ENCODE data around the gene MAGI2. TPM values are rescaled to one million over a fixed set of nuclear protein-coding genes. Genes with fewer than 3 reads are reported as not detected.

The MAGI2 gene
- total and polyA plus RNA-seq, 2 donors (not counting 3 experiments of a cell fraction or from before 2014, with no cell fraction given): 0.28 to 6.0 TPM

- H3K79me2 ChIP-seq (ENCODE audit: control insufficient read depth, insufficient read depth, low read length): no peaks in the 10 kb centered on the region
- intact Hi-C loops (cut with micrococcal nuclease): no loop called here
- FAIRE-seq (no peak), DNase-seq (ENCODE audit: low read depth, low spot score) (no peak)
- ChIA-PET CTCF (interaction anchor here (1.0 kb wide), 1 partner anchor 63 kb away, joined by 3 read pairs; no protein-coding TSS in a partner anchor), POLR2A (interaction anchor here (0.6 kb wide), 1 partner anchor 230 kb away, joined by 5 read pairs; no protein-coding TSS in a partner anchor)
- no peak overlapping the region for H3K4me3 ChIP-seq (replicated peaks in 1 of 3; ENCODE audit: insufficient read depth in 1 of 3, low read depth in 1 of 3, low read length in 3 of 3)
- no peaks in the 10 kb centered on the region for H3K9me3 ChIP-seq (replicated peaks; ENCODE audit: control insufficient read depth, insufficient read depth, low read length)
- H3K27me3 ChIP-seq (ENCODE audit: control insufficient read depth in 2 of 2, insufficient read depth in 2 of 2, low read length in 2 of 2): peaks cover 4 to 5% of the 10 kb centered on the region in 2 experiments
- H3K9me1 ChIP-seq (replicated peaks; ENCODE audit: control insufficient read depth, extremely low read depth, insufficient read depth, low read length): no peaks in the 10 kb centered on the region
- H3K4me1 ChIP-seq (ENCODE audit: control insufficient read depth, extremely low read depth, insufficient read depth, low read length): peaks cover 2% of the 10 kb centered on the region
- H3K27ac ChIP-seq (ENCODE audit: insufficient read depth, low read depth, low read length): no peak overlapping the region
- H2AFZ ChIP-seq (ENCODE audit: low read depth, low read length): no peak overlapping the region
- H3K9ac ChIP-seq (replicated peaks; ENCODE audit: extremely low read depth, insufficient read depth, low read length): no peak overlapping the region
- dilution Hi-C loops (cut with MboI; ENCODE audit: extremely low pct_ligation_motif_present, low sequenced_read_pairs): no loop called here
- no peak overlapping the region for H3K4me2 ChIP-seq (ENCODE audit: insufficient read depth, low read length)
- no peaks in the 10 kb centered on the region for H4K20me1 ChIP-seq (replicated peaks; ENCODE audit: control insufficient read depth, extremely low read depth, insufficient read depth, low read length)
- BruUV-seq (replicated peaks): no TSS peak
- TF ChIP-seq, protein P1, sequence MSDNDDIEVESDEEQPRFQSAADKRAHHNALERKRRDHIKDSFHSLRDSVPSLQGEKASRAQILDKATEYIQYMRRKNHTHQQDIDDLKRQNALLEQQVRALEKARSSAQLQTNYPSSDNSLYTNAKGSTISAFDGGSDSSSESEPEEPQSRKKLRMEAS (IDR thresholded peaks at IDR 0.05; ENCODE audit: insufficient read depth, insufficient read length): no peak
- TF ChIP-seq POLR2AphosphoS5 (IDR thresholded peaks at IDR 0.05; ENCODE audit: insufficient read depth, low read depth, low read length) (no peak), FOS (IDR thresholded peaks at IDR 0.05; ENCODE audit: borderline replicate concordance, insufficient read depth, low read length) (no peak), EZH2 (IDR thresholded peaks at IDR 0.05; ENCODE audit: borderline replicate concordance, low read depth, low read length, severe bottlenecking) (no peak), JUN (IDR thresholded peaks at IDR 0.05; ENCODE audit: borderline replicate concordance, insufficient read depth, insufficient read length, low read depth) (no peak), GATA2 (IDR thresholded peaks at IDR 0.05; ENCODE audit: insufficient read depth, insufficient read length, low read depth, low read length) (no peak), CTCF (IDR thresholded peaks at IDR 0.05; ENCODE audit: extremely low read depth in 1 of 2, insufficient read depth in 1 of 2, low read depth in 1 of 2, low read length in 2 of 2) (no peak), POLR2A (IDR thresholded peaks at IDR 0.05; ENCODE audit: low read depth, low read length) (no peak), MYC (IDR thresholded peaks at IDR 0.05; ENCODE audit: low read depth, low read length) (no peak)
- no peaks in the 10 kb centered on the region for H3K36me3 ChIP-seq (ENCODE audit: control insufficient read depth in 2 of 2, extremely low read depth in 1 of 2, insufficient read depth in 2 of 2, low read length in 2 of 2)
These were observed 1369.9 kb downstream of the MAGI2 start for GRCh38 chr7:78083476-78084120.
